C4-2B (cell line): ENCODE results near the gene TGM1.

Experiments used
- ZFX ChIP-seq: fragments of 450-650 bp; IDR thresholded peaks from 2 replicates; pipeline ENCODE4 v1.6.1; 2017
- TF ChIP-seq, protein P1 (sequence below): fragments of 450-650 bp; conservative IDR thresholded peaks from 2 replicates; pipeline ENCODE4 v1.5.1; 2017; ENCODE audit warnings: mild to moderate bottlenecking

DNA sequence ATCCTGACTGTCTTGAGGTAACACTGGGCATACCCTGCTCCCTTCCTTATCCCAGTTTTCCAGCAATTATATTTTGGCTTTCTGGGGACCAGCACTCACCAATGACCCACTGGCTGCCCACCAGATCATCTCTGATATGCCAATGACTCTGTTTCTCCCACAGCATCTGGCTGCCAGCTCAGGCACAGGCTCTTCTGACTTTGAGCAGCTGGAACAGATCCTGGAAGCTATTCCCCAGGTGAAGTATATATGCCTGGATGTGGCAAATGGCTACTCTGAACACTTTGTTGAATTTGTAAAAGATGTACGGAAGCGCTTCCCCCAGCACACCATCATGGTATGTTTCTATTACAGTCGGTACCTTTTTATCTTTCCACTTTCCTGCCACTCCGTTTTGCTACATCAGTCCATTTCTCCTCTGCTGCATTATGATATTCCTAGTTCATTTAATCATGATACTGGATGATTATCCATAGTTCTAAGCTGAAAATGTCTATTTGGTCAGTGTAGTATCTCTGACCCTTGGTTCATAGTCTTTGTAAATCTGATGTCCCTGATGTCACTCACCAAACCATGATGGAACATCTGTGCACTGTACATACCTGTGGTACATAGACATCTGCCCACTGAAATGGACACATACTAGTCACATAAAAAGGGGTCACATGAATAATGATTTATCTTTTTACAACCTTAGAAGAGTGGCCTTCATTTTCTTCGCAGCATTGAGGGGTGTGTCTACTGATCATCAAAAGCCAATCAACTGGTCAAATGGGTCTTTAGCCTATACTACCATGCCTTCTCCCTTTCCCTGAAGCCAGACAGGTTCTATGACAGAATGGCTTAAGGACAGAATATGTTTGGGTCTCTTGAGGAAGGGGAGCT is 26.9 kb downstream of the TGM1 start:
- TF ChIP-seq, protein P1, sequence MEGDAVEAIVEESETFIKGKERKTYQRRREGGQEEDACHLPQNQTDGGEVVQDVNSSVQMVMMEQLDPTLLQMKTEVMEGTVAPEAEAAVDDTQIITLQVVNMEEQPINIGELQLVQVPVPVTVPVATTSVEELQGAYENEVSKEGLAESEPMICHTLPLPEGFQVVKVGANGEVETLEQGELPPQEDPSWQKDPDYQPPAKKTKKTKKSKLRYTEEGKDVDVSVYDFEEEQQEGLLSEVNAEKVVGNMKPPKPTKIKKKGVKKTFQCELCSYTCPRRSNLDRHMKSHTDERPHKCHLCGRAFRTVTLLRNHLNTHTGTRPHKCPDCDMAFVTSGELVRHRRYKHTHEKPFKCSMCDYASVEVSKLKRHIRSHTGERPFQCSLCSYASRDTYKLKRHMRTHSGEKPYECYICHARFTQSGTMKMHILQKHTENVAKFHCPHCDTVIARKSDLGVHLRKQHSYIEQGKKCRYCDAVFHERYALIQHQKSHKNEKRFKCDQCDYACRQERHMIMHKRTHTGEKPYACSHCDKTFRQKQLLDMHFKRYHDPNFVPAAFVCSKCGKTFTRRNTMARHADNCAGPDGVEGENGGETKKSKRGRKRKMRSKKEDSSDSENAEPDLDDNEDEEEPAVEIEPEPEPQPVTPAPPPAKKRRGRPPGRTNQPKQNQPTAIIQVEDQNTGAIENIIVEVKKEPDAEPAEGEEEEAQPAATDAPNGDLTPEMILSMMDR, result no peak
- TF ChIP-seq ZFX, result no peak
